GM23248 (cell line): ENCODE measurements around the gene KAZALD1.

ENCODE experiments used
- EZH2 ChIP-seq: fragments of 200-600 bp; sonication (generic); IDR thresholded peaks from 2 replicates; pipeline ENCODE4 v1.6.1; 2018; ENCODE audit warnings: antibody characterized with exemption, mild to moderate bottlenecking; ENCODE audit not compliant: insufficient read depth, poor library complexity, severe bottlenecking
- EZH2phosphoT487 ChIP-seq: fragments of 200-600 bp; sonication (generic); IDR thresholded peaks from 2 replicates; pipeline ENCODE4 v1.6.1; 2018; ENCODE audit warnings: antibody characterized with exemption, moderate library complexity, mild to moderate bottlenecking, low read depth; ENCODE audit not compliant: insufficient read depth

DNA sequence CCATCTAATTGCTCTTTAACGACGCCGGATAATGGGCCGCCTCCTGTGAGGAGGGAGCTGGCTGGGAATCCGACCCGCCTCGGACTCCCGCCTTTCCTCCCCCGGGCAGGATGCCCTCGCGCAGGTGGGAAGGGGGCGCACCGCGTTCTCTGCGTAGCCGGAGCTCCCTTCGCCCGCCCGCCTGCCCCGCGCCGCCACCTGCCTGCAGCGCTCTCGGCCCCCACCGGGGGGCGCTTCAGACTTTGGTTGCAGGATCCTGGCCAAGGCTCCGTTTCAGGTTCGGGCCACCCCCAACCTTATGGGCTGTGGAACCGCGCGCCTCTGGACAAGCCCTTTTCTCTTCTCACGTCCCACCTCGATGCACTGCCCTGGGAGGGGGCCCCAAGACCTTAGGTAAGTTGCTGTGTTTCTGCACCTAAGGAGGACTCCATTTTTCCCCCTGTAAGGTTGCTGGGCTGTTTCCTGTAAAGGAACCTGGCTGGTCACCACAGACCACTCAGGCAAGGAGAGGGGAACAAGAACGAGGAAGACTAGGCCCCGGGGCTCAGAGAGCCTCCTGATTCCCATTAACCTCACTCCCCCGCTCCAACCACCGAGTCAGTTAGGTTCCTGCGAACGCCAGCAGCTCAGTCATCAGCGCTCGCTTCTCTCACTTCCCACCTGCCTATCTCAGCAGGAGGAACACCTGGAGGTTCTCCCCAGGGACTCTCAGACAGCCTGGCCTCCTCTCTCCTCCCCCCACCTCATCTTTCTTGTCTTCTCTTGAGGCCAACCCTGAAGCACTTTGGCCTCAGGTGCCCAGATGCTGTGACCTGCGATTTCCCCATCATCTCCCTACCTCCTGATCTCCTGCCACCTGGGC lies 11.3 kb upstream of the KAZALD1 start:
- TF ChIP-seq EZH2 = no peak
- no peak for TF ChIP-seq EZH2phosphoT487
